NB4 (cell line): ENCODE data around the gene MDC1.

Experiments
- DNase-seq: peaks from one replicate; pipeline ENCODE4 v3.0.0; 2010; ENCODE audit warnings: low read depth
- H3K4me3 ChIP-seq: one replicate; pipeline ENCODE4 v1.5.1; 2011; ENCODE audit warnings: mild to moderate bottlenecking, low read depth, low read length, moderate library complexity
- CTCF ChIP-seq: IDR thresholded peaks from one replicate; pipeline ENCODE4 v1.5.1; 2012; ENCODE audit warnings: low read depth, low read length
- MAX ChIP-seq: IDR thresholded peaks from 2 replicates; pipeline ENCODE4 v1.6.1; 2011; ENCODE audit warnings: low read depth, low read length
- MYC ChIP-seq: IDR thresholded peaks from 2 replicates; pipeline ENCODE4 v1.6.1; 2011; ENCODE audit warnings: low read depth, low read length
- POLR2A ChIP-seq: IDR thresholded peaks from 2 replicates; pipeline ENCODE4 v1.6.1; 2011; ENCODE audit warnings: mild to moderate bottlenecking; ENCODE audit not compliant: insufficient read length; ENCODE audit errors: extremely low read depth

MDC1 gene

GRCh38 chr6:30752157-30752927 lies 35.3 kb upstream of the MDC1 start:
- TF ChIP-seq CTCF (no peak), POLR2A (no peak), MYC (no peak), MAX (no peak)
- DNase-seq: peak; percentile 73
- H3K4me3 ChIP-seq: no peak overlapping the region

- no peak for TF ChIP-seq CTCF
- no peak for TF ChIP-seq POLR2A
- TF ChIP-seq MAX: no peak
- TF ChIP-seq MYC: no peak
- no peak for DNase-seq
- no peak overlapping the region for H3K4me3 ChIP-seq
These were observed 33.2 kb upstream of the MDC1 start for GRCh38 chr6:30750379-30750668.

- no peak overlapping the region for H3K4me3 ChIP-seq
- TF ChIP-seq CTCF: no peak
- no peak for TF ChIP-seq MYC
- TF ChIP-seq POLR2A: no peak
- TF ChIP-seq MAX: no peak
- no peak for DNase-seq
These were observed 32.7 kb upstream of the MDC1 start for GRCh38 chr6:30749554-30750378.

GRCh38 chr6:30748851-30749540 lies 31.9 kb upstream of the MDC1 start:
- no peak overlapping the region for H3K4me3 ChIP-seq
- DNase-seq: no peak
- TF ChIP-seq POLR2A: no peak
- no peak for TF ChIP-seq MAX
- TF ChIP-seq MYC: no peak
- TF ChIP-seq CTCF: no peak

- no peak overlapping the region for H3K4me3 ChIP-seq
- TF ChIP-seq MYC (no peak), POLR2A (no peak), MAX (no peak), CTCF (no peak)
- DNase-seq: no peak
These were observed 31.1 kb upstream of the MDC1 start for GRCh38 chr6:30747902-30748769.
